ENCODE data around the gene CSF2RB.

DNA sequence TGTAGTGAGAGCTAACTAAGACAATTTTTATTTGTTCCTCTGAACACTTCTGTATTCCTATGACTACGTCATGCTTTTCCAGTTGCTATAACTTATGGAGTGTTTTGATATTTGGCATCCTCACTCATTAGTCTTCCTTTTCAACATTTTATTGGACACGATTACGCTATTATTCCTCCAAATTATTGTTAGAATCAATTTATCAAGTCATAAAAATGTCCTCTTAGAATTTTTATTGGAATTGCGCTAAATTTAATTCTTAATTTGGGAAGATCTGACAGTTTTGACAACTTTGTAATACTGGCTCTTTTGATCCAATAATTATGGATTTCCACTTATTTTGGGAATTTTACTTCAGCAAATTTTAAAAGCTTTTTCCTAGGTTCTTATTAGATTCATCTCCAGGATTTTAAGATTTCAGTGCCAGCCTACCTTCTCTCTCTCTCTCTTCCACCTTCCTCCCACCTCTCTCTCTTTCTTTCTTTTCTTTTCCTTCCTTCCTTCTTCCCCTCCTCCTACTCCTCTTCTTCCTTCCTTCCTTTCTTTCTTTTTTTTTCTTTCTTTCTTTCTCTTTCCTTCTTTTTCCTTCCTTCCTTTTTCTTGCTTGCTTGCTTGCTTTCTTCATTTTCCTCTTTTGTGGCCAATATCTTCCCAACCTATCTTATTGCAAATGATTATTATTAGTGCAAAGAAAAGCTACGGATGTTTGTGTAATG is 55.0 kb downstream of the CSF2RB start:
- TF ChIP-seq POLR2AphosphoS5 (IDR thresholded peaks at IDR 0.05; ENCODE audit: low read depth, low read length) = no peak
- no peak for TF ChIP-seq POLR2A (IDR thresholded peaks at IDR 0.05; ENCODE audit: low read depth, low read length)
